Erythroblast (primary cell): Measurements from ENCODE around the gene CAMKMT.

ENCODE experiments used
- GATA1 ChIP-seq: IDR thresholded peaks from 2 replicates; pipeline ENCODE4 v1.6.1; 2011; ENCODE audit warnings: low read depth, mild to moderate bottlenecking, control low read depth, low read length, moderate library complexity
- POLR2A ChIP-seq: IDR thresholded peaks from 2 replicates; pipeline ENCODE4 v1.6.1; 2011; ENCODE audit warnings: mild to moderate bottlenecking, low read length

DNA sequence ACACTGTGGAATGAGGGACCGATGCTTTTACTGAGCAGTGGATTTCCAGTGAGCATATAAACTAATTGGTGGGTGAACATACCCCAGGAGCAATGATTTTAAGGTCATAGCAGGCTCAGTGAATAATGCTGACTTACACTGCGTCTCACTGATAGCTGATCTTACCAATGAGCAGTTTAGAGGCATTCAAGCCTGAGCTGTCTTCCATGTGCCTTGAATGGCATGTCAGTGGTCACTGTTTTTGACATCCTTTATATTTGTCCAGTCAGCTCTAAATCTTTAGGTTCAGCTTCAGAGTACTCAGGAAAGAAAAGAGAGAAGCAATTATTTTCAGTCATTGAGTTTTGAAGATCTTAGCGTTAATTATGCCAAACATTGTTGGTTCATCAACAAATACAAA, 88.3 kb downstream of the CAMKMT start:
- TF ChIP-seq POLR2A (no peak), GATA1 (no peak)
